Measurements from ENCODE around the gene NPVF.
A peak's percentile ranks its signal among the peaks of the same experiment; 100 is the strongest.

NPVF gene, protein sequence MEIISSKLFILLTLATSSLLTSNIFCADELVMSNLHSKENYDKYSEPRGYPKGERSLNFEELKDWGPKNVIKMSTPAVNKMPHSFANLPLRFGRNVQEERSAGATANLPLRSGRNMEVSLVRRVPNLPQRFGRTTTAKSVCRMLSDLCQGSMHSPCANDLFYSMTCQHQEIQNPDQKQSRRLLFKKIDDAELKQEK

DNA sequence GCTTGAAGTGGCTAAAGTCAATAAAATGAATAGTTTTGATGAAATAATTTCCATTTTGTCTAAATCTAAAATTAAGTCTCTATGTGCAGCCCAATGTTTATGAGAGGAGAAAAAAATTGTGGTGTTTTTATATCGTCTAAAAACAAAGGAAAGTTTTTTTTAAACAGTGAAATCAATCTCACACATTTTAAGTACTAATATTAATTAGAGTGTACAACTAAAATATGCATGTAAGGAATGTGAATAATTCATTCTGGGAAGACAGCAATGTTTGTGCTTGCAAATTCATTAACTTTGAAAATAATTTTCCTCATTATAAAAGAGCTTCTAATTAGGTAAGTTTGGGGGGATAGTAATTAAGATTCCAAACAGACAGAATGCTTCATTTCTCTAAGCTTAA is at the start of gene NPVF:
TSS of gene NPVF (minus strand) at position 101 of the 400 bp plus-strand sequence. CDS start at position 54, 47 bp downstream.
- DNase-seq (ENCODE audit: low read depth), result no peak

DNA sequence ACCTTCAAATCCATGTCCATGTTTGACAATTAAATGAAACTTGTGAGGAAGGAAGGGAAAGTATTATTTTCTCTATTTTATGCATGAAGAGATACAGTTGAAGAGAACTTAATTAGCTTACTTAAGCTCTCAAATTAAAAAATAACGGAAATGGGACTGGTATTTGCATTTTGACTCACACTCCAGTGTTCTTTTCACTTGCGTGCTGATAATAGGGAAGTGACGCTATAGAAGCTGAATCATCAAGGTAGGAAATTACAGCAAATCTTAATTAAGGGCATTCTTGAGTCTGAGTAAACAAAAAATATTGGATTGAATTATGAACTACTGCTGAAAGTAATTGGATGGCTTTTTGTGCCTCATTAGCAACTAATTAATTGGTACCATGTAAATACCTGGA is 44.0 kb upstream of the NPVF start:
- no peak for DNase-seq (ENCODE audit: low read depth)

DNA sequence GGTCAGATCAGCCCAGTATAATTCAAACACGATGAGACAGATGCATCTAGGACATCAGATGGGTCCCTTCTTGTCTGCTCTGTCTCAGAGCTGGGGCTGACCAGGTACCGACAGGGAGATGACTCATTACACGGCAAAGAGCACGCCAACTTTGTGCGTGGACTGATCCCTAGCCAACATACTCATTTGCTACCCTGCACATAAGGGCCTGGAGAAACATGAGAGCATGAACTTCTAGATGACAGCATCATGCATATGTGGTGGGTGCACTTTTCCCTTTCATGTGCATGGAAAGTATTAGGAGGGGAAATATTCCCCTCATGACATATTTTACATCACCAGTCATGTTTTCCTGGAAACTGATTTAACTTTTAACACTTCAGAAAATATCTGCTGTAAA is 35.1 kb upstream of the NPVF start:
- DNase-seq (ENCODE audit: low read depth), result no peak

DNA sequence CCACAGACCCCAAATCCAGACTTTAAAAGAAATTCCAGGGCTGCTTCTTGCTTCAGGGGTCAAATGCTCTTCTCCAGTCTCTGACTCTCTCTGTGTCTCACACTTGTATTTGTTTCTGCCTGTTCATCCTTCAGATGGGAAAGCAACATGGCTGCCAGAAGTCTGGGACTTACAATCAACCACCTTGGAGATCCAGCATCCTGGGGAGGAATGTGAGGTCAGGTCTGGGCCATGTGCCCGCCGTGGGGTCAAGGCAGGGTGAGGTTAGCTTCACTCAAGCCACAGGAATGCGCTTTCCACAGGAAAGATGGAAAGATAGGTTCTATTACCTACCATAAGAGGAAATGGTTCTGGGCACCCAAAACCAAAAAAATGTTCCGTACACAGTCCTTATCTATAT is 34.3 kb upstream of the NPVF start:
- DNase-seq (ENCODE audit: low read depth), result no peak

DNA sequence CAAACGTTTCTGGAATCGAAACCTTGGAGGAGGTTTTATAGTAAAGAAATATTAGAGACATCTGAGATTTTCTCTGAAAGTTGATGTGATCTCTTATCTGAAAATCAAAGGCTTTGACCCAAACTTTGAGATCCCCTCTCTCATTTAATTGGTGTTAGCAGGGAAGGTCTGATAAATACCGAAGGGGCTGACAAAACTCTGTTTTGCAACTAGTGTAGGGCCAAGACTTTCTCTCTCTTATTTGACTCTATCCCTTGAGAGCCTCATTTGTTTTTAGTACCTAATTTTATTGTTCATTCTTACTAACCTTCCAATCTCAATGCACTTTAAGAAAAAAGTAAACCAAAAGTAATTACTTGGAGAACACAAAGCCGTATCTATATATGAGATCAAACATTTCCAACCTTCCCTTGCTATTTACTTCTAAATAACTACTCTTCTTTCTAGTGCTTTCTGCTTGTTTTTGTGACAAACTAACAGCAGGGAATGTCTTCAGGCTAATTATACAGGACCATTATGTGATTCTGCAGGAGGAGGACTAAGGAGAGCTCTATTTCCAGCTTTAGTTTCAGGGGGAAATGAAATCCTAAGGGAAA is 33.4 kb upstream of the NPVF start:
- DNase-seq (ENCODE audit: low read depth), result no peak

DNA sequence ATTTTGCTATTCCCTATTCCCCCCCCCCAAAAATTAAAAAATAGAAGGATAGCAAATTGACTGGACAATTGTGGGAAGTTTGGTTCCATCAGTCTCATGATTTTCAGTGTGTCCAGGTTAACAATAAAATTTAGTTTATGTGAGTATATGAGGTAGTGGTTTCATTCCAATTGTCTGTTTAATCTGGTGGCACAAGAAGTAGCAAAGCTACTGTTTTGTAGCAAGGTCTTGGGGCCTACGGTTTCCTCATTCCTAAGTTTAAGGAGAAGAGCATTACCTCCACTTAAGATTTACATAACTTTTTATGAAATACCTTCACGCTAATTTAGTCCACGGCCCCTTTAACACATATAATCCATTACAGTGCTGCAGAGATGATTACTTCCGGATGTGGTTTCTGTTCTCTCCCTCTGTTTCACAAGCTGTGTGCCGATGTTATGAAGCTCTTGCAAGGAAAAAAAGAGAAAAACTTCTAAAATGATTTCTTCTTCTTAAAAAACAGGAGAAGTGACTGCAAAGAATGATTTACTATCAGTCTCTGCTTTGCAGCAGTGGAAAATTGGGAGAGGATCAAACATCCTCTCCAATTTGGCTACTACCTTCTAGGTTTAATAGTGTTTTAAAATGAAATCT is 32.7 kb upstream of the NPVF start:
- no peak for DNase-seq (ENCODE audit: low read depth)

DNA sequence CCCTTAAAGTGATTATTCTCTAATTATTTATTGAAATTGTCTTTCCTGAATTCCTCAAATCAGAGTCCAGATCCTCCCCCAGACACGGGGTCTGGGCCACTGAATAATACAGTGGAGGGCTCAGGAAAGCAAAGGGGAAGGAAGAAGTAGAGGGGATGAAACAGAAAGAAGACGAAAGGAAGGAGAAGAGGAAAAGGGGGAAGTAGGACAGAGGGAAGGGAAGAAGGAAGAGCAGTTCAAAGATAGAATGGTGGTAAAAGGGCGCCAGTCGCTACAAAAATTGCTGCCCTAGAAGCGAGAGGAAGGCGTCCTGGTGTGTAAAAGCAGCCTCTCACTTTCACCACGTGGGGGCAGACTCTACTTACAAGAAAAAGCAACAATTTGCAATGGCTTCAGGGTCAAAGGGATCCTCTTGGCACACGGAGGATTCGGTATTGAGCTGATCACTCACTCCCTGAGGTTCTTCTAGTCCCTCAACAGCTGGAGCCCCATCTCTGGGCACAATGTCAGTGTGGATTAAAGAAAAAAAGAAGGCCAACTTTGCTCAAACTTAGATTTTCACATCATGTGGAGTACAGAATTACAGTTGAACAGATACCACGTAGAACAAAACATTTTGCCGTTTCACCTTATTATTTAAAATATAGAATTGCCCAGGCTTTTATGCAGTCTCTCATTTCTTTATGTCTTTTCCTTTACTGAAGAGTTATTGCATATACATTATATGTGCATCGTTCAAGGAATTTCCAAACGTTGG is 31.4 kb upstream of the NPVF start:
- DNase-seq (ENCODE audit: low read depth), result peak; percentile 62

DNA sequence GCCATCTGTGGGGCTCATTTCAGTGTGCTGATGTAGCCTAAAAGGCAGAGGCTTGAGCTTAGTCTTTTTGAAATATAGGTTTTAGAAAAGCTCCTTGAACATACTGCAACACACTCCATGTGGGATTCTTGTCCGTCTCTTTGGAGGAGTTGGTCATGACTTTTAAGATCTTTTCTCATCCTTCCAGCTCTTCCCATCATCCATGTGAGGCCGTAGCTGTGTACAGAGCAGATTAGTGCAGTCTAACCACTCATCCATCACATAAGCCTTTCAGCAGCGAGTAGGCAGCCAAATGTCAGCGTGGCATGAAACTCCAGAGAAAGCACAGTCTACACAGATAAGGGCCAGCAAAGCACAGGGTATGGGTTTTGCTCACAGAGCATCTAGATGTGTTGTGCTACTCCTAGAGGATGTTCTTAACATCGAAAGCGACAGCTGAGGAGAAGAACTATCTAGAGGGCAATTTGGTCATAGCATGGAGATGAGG is 28.1 kb upstream of the NPVF start:
- no peak for DNase-seq (ENCODE audit: low read depth)

DNA sequence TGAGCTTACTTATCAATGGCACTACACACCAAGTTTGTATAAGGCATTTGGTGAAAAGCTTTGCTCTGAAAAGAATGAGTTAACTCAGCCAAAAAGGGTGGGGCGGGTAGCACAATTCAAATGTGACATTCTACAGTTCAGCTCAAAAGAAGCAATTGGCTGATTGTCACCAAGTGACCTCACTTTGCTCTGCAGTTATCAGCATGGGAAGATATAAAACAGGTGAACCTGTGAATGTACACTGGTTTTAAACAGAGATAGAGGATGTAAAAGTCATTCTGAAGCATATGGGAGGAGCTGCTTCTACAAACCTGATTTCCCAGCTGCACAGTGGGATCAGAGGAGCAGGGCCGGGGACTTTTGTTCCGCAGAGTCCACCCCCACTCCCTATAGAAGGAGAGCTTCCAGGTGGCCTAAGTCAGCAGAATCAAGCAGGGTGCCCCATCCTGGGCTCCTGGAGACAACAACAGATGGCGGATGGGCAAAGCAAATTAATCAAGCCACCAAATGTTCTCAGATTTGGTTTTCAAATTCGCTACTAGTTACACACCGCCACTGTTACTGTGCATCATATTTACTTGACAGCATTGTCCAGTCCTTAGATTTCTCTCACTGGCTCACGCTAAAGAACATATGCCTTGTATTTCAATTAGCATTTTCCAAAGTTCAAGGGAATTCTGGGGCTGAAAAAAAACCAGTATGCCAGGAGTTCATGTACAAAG is 27.5 kb upstream of the NPVF start:
- DNase-seq (ENCODE audit: low read depth), result no peak

DNA sequence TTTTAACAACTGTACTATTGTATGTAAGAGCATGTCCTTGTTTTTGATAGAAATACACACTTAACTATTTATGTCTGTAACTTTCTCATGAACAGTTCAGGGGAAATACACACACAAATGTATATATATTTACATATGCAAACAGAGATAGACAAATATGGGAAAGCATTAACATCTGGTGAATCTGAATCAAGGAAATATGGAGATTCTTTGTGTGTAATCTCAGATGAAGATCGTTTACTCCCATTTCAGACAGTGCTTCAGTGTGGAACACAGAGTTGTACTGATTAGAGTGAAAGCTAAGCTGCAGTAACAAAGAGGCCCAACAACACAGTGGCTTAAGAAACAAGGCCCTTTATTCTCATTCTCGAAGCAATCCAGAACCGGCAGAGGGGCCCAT is 26.3 kb upstream of the NPVF start:
- DNase-seq (ENCODE audit: low read depth), result no peak

DNA sequence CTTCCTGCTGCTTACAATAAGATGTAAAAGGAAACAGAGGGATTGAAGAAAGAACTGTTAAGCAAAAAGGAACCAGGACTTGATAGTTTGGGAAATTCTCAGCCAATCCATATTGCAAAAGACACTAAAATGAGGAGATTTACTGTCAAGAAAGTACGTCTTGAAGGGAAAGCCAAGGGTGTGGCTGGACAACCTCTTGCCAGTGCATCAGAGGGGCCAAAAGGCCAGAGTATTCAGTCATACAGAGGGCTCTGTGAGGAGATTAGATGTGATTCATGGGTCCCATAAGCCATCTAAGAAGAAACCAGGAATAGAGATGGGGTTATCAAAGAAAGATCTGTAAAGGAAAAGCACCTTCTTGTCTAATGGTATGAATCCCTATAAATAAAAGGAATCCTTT is 25.4 kb upstream of the NPVF start:
- DNase-seq (ENCODE audit: low read depth), result no peak

DNA sequence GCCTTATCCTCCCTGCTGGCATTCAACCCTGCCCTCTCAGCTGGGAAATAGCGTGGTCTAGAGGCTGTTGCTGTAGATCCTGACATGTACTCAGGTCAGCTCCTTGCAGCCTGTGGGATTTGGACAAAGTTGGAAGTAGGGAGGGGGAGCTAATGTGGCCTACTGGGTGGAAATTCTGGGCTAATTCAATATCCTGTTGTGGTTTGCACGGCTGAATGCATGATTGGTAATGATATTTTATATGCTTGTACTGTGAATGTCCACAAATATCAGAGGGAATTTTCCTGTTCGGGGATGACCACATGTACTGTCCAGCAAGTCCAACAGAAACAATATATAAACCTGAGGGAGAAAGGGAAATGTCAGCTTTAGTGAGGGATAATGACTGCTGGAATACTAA is 22.1 kb upstream of the NPVF start:
- DNase-seq (ENCODE audit: low read depth), result no peak

DNA sequence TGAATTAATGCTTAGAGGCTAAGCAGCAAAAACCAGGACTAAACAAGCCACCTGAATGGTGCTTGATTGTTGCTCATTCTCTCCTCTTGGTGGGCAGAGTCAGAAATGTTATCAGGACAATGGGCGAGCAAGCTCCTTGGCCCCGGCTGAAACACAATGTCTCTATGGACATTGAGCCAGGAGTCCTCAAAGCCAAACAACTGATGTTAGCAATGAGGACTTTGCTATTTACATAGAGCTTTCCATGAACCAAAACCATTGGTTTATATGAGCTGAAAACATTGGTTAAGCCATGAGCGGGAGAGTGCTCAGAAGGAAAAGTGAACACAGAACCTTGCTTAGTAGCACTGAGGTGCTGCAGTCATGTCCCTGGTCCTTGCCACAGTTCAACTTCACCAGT is 21.5 kb upstream of the NPVF start:
- DNase-seq (ENCODE audit: low read depth), result no peak

DNA sequence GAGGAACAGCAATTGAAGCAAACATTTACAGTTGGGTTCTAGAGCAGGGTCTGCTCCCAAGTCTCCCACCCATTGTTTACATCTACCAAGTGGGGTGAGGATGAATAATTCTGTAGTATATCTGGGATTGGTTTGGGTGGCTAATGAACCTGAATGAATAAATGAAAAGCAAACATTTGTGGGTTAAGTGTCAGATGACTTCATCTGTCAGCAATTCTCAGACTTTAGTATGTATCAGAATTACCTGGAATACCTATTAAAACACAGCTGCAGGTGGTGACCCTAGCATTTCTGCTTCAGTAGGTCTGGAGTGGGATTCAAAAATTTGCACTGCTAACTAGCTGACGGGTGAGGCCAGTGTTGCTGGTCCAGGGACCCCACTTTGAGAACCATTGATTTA is 18.0 kb upstream of the NPVF start:
- DNase-seq (ENCODE audit: low read depth), result no peak

DNA sequence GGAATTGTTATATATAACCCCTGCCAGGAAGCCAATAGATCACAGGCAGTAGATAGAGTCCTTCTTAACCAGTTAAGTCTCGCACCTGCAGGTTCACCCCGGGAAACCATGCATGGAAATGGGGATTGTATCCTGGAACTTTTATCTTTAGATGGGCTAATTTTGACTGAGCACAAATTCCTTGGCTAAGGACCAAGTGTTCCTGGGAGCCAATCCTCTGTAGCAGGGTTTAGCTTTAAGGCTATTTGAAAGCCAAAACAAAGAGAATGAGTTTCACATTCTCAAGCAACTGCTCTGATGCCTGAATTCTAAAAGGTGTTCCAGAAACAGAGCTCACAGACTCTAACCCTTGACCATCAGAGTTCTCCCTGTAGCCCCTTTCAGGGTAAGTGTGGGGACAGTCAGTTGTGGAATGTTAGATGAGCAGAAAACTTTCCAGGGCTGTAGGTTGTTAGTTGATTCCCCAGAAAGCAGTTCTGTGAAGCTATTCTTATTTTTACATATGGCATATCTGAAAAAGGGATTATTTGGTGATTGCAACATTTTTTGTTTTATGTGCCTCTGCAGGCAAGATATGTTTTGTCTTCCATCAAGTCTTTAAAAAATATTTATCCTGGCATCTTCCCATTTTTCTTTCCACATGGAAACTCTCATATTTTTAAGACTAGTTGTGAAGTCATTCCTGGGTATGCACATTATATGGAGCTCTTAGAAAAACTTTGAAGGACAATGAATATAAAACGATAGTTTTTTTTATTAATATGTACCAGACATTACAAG is 16.2 kb upstream of the NPVF start:
- DNase-seq (ENCODE audit: low read depth), result no peak

DNA sequence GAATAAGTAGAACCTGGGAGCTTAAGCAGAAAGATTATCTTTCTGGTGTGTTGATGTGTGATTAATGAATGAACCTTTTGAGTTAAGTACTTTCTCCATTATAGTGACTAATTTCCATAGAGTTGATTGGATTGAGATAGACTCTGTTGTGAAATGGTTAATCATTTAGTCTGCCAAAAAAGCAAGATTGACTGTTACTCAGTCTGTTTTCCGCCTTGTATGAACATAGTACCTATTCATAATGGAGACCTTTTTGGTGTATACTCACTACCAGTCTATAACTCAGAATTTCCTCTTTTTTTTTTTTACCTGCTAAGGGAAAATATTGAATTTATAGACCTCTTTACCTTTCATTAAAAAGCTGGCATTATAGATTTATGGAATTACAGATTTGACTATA is 14.4 kb upstream of the NPVF start:
- no peak for DNase-seq (ENCODE audit: low read depth)

DNA sequence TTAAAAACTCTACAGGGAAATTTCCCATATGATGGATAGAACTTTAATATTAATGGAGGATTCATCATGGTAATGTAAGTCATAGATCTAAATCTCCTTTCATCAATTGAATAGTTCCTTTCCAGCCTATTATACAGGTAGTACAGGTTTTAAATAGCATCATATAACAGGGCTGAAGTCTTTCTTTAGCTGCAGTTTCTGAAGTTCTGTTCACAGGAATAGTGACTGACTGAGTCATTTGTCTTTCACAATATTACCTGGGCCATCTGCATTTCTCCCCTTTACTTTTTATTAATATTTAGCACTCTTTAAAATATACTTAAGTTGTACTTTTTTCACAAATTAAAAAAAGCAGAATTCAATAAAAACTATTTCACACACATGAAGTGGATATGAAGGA is 12.6 kb upstream of the NPVF start:
- no peak for DNase-seq (ENCODE audit: low read depth)

DNA sequence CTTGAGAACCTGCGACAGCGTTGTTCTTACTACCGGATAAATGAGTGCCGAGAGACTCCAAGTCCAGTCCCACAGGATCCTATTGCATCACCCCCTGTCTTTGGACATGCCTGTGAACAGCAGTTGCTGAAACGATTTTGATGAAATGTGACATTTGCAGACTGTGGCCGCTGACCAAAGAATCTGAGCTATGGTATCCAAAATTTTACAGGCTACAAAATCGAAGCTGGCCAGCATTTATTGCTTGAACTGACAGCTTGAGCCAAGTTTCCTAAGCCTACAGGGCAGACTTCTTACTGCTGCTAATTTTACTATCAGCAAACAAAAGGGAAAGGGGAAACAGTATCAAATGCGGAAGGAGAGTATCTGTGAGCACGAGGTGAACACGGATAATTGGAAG is 12.1 kb upstream of the NPVF start:
- DNase-seq (ENCODE audit: low read depth), result no peak

DNA sequence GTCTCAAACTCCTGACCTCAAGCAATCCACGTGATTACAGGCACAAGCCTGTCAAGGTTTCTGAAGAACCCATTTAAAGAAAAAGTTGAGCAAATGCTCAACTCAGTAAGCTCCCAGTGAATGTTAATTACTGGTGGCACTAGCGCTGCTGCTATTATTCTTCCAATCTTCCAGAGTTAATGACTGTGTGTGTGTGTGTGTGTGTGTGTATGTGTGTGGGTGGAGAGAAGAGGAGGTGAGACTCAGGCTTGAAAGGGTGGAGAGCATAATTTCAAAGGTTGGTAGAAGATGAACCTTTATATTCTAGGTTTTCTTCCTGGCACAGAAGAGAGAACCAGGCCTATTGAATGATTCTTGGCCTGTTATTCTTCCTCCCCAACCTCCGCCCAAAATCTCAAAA is 11.6 kb upstream of the NPVF start:
- no peak for DNase-seq (ENCODE audit: low read depth)

DNA sequence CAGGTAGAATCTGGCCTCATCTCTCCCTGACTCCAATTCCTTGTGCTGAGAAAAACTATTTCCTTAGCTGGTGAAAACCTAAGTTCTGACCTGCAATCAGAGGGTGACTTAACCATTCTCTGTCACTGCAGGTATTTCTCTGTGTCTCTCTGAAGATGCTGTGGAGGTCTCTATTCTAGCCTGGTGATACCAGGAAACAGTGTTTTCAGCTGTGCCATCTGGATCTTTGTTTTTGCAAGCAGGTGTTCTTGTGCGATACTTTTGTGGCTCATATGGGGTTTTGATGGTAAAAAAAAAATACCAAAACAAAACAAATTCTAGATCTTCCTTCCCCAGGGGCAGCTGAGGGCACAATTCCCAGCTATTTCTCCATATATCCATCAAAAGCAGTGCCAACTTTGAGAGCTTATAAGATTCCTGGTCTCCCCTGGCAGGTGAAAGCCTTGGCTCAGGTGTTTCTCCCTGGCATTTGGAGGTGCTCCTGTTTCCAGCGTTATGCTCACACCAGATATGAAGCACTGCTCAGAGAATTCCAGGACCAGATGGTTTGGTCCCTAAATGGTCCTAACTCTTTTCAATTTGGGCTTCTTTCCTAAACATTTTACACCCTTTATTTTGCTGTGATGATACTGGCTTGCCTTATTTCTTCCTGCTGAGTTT is 9.9 kb upstream of the NPVF start:
- no peak for DNase-seq (ENCODE audit: low read depth)

DNA sequence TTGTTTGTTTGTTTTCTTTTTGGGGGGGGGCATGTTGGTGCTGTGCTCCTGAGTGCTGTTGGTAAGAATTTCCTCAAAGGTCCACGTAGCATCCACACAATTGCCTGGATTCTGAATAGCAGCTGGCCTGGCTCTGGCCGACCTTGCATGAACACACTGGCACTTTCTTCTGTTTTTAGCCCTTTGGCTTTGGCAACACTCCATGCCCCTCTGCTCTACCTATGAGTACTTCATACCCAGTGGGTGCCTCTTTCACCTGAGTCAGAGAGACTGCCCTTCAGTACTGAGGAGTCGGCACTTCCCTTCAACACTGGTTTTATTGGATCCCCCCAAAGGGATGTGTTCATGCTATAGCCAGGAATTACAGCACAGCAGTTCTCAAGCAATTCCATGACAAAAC is 7.2 kb upstream of the NPVF start:
- DNase-seq (ENCODE audit: low read depth), result no peak

All from activated T-cell treated with anti-CD3 and anti-CD28 coated beads for 24 hours (primary cell).